ENCODE results near the gene RANBP3. TPM values are rescaled to one million over a fixed set of nuclear protein-coding genes. Genes with fewer than 3 reads are reported as not detected.

RANBP3 gene
- polyA plus RNA-seq, 1 of the 3 experiments (the other 2 are of a cell fraction), result 84.0 TPM

DNA sequence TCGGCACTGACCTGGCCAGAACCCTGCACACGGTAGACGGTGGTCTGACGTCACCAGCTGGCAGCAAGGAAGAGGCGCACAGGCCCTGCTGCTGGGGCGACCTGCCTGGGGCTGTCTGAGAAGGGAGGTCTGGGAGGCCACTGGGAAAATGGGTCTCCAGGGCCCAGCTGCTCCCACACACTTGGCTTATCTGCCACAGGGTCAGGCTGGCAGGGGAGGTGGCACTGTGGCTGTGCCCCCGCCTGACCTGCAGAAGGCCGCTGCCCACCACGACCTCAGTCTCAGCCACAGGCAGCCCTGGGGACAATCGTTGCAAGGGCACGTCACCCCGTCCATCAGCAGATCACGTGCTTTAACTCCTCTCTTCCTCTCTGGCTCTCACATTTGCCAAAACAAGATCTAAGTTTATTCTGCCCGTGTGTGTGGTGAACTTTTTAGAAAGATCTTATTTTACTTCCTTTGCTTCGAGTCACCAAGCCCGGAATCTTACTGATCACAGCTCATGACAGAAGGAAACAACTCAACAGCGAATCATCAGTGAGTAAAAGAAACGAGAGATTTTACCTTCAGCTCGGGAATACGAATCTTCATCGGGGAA is 45.2 kb upstream of the RANBP3 start:
- H3F3A ChIP-seq (replicated peaks; ENCODE audit: insufficient read depth), result peaks cover 20% of the 10 kb centered on the region
- peak overlapping the region; percentile 69 for H3K4me2 ChIP-seq
- peaks cover 6 to 10% of the 10 kb centered on the region in 2 experiments; a peak in 3 of 4 replicates for H3K4me1 ChIP-seq (ENCODE audit: control insufficient read depth in 1 of 2, insufficient read depth in 2 of 2, low read depth in 1 of 2, low read length in 1 of 2)
- TF ChIP-seq NFIC (IDR thresholded peaks at IDR 0.05; ENCODE audit: borderline replicate concordance), result no peak
- no peak for TF ChIP-seq EZH2phosphoT487 (IDR thresholded peaks at IDR 0.05; ENCODE audit: borderline replicate concordance, low read depth)
- TF ChIP-seq RXRA (IDR thresholded peaks at IDR 0.05; ENCODE audit: borderline replicate concordance, low read depth), result no peak
- TF ChIP-seq FOSL2 (IDR thresholded peaks at IDR 0.05; ENCODE audit: borderline replicate concordance, low read depth), result peak; percentile 57; the same call in 1 of the 2 replicates
- no peak for TF ChIP-seq JUND (IDR thresholded peaks at IDR 0.05)
- TF ChIP-seq, protein P1, sequence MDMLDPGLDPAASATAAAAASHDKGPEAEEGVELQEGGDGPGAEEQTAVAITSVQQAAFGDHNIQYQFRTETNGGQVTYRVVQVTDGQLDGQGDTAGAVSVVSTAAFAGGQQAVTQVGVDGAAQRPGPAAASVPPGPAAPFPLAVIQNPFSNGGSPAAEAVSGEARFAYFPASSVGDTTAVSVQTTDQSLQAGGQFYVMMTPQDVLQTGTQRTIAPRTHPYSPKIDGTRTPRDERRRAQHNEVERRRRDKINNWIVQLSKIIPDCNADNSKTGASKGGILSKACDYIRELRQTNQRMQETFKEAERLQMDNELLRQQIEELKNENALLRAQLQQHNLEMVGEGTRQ (IDR thresholded peaks at IDR 0.05; ENCODE audit: borderline replicate concordance, low read depth, low read length), result no peak
- TF ChIP-seq RAD21 (IDR thresholded peaks at IDR 0.05; ENCODE audit: low read length), result no peak
- TF ChIP-seq YY1 (IDR thresholded peaks at IDR 0.05; ENCODE audit: low read depth), result no peak
- no peak for TF ChIP-seq FOXM1 (IDR thresholded peaks at IDR 0.05; ENCODE audit: low read depth)
- TF ChIP-seq, protein P2, sequence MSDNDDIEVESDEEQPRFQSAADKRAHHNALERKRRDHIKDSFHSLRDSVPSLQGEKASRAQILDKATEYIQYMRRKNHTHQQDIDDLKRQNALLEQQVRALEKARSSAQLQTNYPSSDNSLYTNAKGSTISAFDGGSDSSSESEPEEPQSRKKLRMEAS (IDR thresholded peaks at IDR 0.05; ENCODE audit: low read depth), result peak; percentile 31; the same call in 1 of the 2 replicates
- no peak for TF ChIP-seq FOXJ3 (CRISPR knock-in tag; IDR thresholded peaks at IDR 0.05)
- TF ChIP-seq, protein P3, sequence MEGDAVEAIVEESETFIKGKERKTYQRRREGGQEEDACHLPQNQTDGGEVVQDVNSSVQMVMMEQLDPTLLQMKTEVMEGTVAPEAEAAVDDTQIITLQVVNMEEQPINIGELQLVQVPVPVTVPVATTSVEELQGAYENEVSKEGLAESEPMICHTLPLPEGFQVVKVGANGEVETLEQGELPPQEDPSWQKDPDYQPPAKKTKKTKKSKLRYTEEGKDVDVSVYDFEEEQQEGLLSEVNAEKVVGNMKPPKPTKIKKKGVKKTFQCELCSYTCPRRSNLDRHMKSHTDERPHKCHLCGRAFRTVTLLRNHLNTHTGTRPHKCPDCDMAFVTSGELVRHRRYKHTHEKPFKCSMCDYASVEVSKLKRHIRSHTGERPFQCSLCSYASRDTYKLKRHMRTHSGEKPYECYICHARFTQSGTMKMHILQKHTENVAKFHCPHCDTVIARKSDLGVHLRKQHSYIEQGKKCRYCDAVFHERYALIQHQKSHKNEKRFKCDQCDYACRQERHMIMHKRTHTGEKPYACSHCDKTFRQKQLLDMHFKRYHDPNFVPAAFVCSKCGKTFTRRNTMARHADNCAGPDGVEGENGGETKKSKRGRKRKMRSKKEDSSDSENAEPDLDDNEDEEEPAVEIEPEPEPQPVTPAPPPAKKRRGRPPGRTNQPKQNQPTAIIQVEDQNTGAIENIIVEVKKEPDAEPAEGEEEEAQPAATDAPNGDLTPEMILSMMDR (IDR thresholded peaks at IDR 0.05), result no peak
- TF ChIP-seq RCOR1 (IDR thresholded peaks at IDR 0.05; ENCODE audit: low read length), result no peak
- no peak for TF ChIP-seq GATA2 (CRISPR knock-in tag; IDR thresholded peaks at IDR 0.05)
- no peak for TF ChIP-seq SMC3 (IDR thresholded peaks at IDR 0.05; ENCODE audit: low read depth, low read length)
- TF ChIP-seq ELF1 (IDR thresholded peaks at IDR 0.05), result no peak
- TF ChIP-seq, protein P4, sequence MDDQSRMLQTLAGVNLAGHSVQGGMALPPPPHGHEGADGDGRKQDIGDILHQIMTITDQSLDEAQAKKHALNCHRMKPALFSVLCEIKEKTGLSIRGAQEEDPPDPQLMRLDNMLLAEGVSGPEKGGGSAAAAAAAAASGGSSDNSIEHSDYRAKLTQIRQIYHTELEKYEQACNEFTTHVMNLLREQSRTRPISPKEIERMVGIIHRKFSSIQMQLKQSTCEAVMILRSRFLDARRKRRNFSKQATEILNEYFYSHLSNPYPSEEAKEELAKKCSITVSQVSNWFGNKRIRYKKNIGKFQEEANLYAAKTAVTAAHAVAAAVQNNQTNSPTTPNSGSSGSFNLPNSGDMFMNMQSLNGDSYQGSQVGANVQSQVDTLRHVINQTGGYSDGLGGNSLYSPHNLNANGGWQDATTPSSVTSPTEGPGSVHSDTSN (IDR thresholded peaks at IDR 0.05), result peak; percentile 25; the same call in 1 of the 2 replicates
- TF ChIP-seq MEF2A (IDR thresholded peaks at IDR 0.05; ENCODE audit: borderline replicate concordance, low read depth), result no peak
- TF ChIP-seq, protein P5, sequence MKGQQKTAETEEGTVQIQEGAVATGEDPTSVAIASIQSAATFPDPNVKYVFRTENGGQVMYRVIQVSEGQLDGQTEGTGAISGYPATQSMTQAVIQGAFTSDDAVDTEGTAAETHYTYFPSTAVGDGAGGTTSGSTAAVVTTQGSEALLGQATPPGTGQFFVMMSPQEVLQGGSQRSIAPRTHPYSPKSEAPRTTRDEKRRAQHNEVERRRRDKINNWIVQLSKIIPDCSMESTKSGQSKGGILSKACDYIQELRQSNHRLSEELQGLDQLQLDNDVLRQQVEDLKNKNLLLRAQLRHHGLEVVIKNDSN (IDR thresholded peaks at IDR 0.05; ENCODE audit: borderline replicate concordance, low read depth), result peak; percentile 61; the same call in 1 of the 2 replicates
- TF ChIP-seq TAF1 (IDR thresholded peaks at IDR 0.05; ENCODE audit: borderline replicate concordance, low read depth, low read length), result no peak
- peak overlapping the region; percentile 53 for H3K9ac ChIP-seq
- POLR2A ChIA-PET, result interaction anchor here (0.8 to 1.7 kb wide), 3 partner anchors 10 to 38 kb away, joined by 3 to 7 read pairs (median 3); no protein-coding TSS in a partner anchor
- peak overlapping the region; percentile 63; the same call in 1 of the 2 replicates for H2AFZ ChIP-seq (ENCODE audit: low read depth)
- 0 out of 4 replicates have a peak overlapping the region, but pooled peaks of 1 of the 2 experiments have one; percentile 5 for H3K4me3 ChIP-seq (ENCODE audit: low read depth in 2 of 2, low read length in 1 of 2)
- H3K79me2 ChIP-seq (ENCODE audit: insufficient read depth), result no peaks in the 10 kb centered on the region
- DNase-seq, result peak; percentile 33
- peak overlapping the region in 1 of 2 experiments; percentile 85; a peak in 2 of 4 replicates for H3K27ac ChIP-seq (ENCODE audit: low read depth in 2 of 2, low read length in 1 of 2)
- H3K9me3 ChIP-seq, result no peaks in the 10 kb centered on the region
- no peaks in the 10 kb centered on the region for H4K20me1 ChIP-seq (ENCODE audit: insufficient read depth)
- H3K36me3 ChIP-seq (replicated peaks in 1 of 2; ENCODE audit: control insufficient read depth in 1 of 2, insufficient read depth in 2 of 2, low read length in 1 of 2), result peaks cover 3% of the 10 kb centered on the region in 2 experiments
- no peaks in the 10 kb centered on the region for H3K9me2 ChIP-seq
- no peaks in the 10 kb centered on the region for H3K27me3 ChIP-seq (ENCODE audit: insufficient read depth)
- WGBS (ENCODE audit: low lambda C conversion rate), result 45% methylated on average over 19 of the region's 21 CpGs
- CTCF ChIA-PET, result interaction anchor here (0.6 to 9.1 kb wide), 49 partner anchors 8 to 1453 kb away, joined by 3 to 448 read pairs (median 9); partner anchors contain the start of genes DUS3L, NRTN and RANBP3
